ENCODE measurements around the gene CHST8. TPM values are rescaled to one million over a fixed set of nuclear protein-coding genes. Genes with fewer than 3 reads are reported as not detected.

Gene CHST8
- total and polyA plus RNA-seq, 2 of the 13 experiments (the other 11 are each of a cell fraction or from before 2014, with no cell fraction given), result not detected

DNA sequence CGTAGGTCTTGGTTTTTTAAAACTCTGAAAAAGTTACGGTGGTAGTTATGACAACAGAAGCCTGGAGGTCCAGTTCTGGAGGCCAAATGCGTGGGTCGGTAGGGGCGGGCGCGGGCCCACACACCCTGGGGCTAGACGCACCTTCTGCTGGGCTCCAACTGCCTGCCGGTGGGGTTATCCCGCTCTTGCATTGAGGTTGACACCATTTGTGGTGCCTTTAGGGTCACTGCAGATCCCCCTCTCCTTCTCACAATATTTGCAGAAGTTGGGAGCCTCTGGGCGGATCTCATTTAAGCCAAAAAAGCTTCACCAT lies 81.6 kb downstream of the CHST8 start:
- no peak overlapping the region for H3K27ac ChIP-seq (ENCODE audit: extremely low read length, insufficient read depth, low read length)
- no peaks in the 10 kb centered on the region for H3K4me1 ChIP-seq (ENCODE audit: insufficient read depth, low read length)
- BruUV-seq (replicated peaks), result no TSS peak
- intact Hi-C loops (cut with micrococcal nuclease; ENCODE audit: unreplicated experiment) (no loop called here), in situ Hi-C loops (cut with HindIII; ENCODE audit: extremely low pct_ligation_motif_present, low pct_unique_long_range_greater_than_20kb) (no loop called here)
- no peaks in the 10 kb centered on the region for H3K36me3 ChIP-seq (replicated peaks in 1 of 2; ENCODE audit: control insufficient read depth in 1 of 2, insufficient read depth in 2 of 2, low read length in 2 of 2)
- no peak for FAIRE-seq
- no peak overlapping the region for H3K4me2 ChIP-seq (ENCODE audit: low read depth, low read length)
- no peaks in the 10 kb centered on the region for H4K20me1 ChIP-seq (ENCODE audit: insufficient read depth, low read length)
- no peak overlapping the region for H2AFZ ChIP-seq (ENCODE audit: low read length)
- CTCF ChIA-PET (ENCODE audit: low intra/inter-chr PET ratio, low total read pairs), result no interaction called here
- H3K9me3 ChIP-seq (ENCODE audit: low read length), result no peaks in the 10 kb centered on the region
- no peak for DNase-seq (ENCODE audit: low spot score)
- peaks cover 2 to 37% of the 10 kb centered on the region in 2 experiments; a peak in 4 of 5 replicates for H3K27me3 ChIP-seq (ENCODE audit: control insufficient read depth in 1 of 2, insufficient read depth in 2 of 2, low read length in 2 of 2)
- ATAC-seq, result no peak
- no peak overlapping the region for H3K4me3 ChIP-seq (replicated peaks in 1 of 3; ENCODE audit: insufficient read depth in 1 of 3, low read depth in 2 of 3, low read length in 3 of 3)
- 3% methylated on average over 5 of the region's 11 CpGs for WGBS (ENCODE audit: low lambda C conversion rate)
- H3K9ac ChIP-seq (ENCODE audit: insufficient read depth, low read depth, low read length), result no peak overlapping the region
- H3K79me2 ChIP-seq (ENCODE audit: insufficient read depth, low read length), result no peaks in the 10 kb centered on the region
- no peak for TF ChIP-seq ZNF510 (CRISPR knock-in tag; IDR thresholded peaks at IDR 0.05; ENCODE audit: low read depth)
- TF ChIP-seq, protein P1, sequence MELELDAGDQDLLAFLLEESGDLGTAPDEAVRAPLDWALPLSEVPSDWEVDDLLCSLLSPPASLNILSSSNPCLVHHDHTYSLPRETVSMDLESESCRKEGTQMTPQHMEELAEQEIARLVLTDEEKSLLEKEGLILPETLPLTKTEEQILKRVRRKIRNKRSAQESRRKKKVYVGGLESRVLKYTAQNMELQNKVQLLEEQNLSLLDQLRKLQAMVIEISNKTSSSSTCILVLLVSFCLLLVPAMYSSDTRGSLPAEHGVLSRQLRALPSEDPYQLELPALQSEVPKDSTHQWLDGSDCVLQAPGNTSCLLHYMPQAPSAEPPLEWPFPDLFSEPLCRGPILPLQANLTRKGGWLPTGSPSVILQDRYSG (CRISPR knock-in tag; IDR thresholded peaks at IDR 0.05), result no peak
- no peak for TF ChIP-seq HHEX (CRISPR knock-in tag; IDR thresholded peaks at IDR 0.05)
- POLR2A ChIA-PET, result no interaction called here

DNA sequence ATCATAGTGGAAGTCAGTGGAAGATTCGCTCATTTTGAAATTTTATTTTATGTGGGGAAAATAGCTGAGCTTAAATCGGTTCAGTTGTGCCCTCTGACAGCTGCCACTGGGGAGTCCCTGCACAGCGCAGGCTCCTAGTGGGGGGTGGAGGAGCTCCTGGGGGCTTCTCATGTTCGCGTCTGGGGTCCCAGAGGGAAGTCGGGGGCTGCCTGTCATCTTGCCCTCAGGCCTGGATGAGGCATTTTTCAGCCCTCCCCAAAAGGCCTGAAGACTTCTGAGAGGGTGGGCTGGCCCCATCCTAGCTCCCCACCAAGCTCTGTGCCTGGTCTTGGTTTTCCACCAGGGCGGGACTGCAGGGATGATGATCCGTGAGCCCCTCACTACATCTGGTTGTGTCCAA lies 82.1 kb downstream of the CHST8 start:
- Histone ChIP-seq H4K20me1 (ENCODE audit: insufficient read depth, low read length) (no peaks in the 10 kb centered on the region), H3K4me1 (ENCODE audit: insufficient read depth, low read length) (no peaks in the 10 kb centered on the region), H3K4me2 (ENCODE audit: low read depth, low read length) (no peak overlapping the region), H3K9ac (ENCODE audit: insufficient read depth, low read depth, low read length) (no peak overlapping the region), H3K9me3 (ENCODE audit: low read length) (no peaks in the 10 kb centered on the region), H3K27me3 (ENCODE audit: control insufficient read depth in 1 of 2, insufficient read depth in 2 of 2, low read length in 2 of 2) (peaks cover 2 to 34% of the 10 kb centered on the region in 2 experiments; a peak in 4 of 5 replicates), H3K36me3 (replicated peaks in 1 of 2; ENCODE audit: control insufficient read depth in 1 of 2, insufficient read depth in 2 of 2, low read length in 2 of 2) (no peaks in the 10 kb centered on the region), H3K4me3 (replicated peaks in 1 of 3; ENCODE audit: insufficient read depth in 1 of 3, low read depth in 2 of 3, low read length in 3 of 3) (no peak overlapping the region), H3K79me2 (ENCODE audit: insufficient read depth, low read length) (no peaks in the 10 kb centered on the region), H2AFZ (ENCODE audit: low read length) (no peak overlapping the region), H3K27ac (ENCODE audit: extremely low read length, insufficient read depth, low read length) (no peak overlapping the region)
- WGBS (ENCODE audit: low lambda C conversion rate), result 50% methylated on average over 5 of the region's 8 CpGs
- DNase-seq (ENCODE audit: low spot score), result no peak
- ChIA-PET CTCF (ENCODE audit: low intra/inter-chr PET ratio, low total read pairs) (no interaction called here), POLR2A (no interaction called here)
- no TSS peak for BruUV-seq (replicated peaks)
- in situ Hi-C loops (cut with HindIII; ENCODE audit: extremely low pct_ligation_motif_present, low pct_unique_long_range_greater_than_20kb), result no loop called here
- FAIRE-seq, result no peak
- intact Hi-C loops (cut with micrococcal nuclease; ENCODE audit: unreplicated experiment), result loop anchor here (2.0 kb wide), 1 partner anchor 273 kb away; no protein-coding TSS in a partner anchor
- no peak for ATAC-seq
- TF ChIP-seq ZNF367 (CRISPR knock-in tag; IDR thresholded peaks at IDR 0.05; ENCODE audit: borderline replicate concordance) (no peak), ZNF292 (CRISPR knock-in tag; IDR thresholded peaks at IDR 0.05; ENCODE audit: borderline replicate concordance, low read depth) (no peak), ZNF839 (CRISPR knock-in tag; IDR thresholded peaks at IDR 0.05; ENCODE audit: borderline replicate concordance) (no peak), NCOA1 (CRISPR knock-in tag; IDR thresholded peaks at IDR 0.05) (no peak), NFRKB (IDR thresholded peaks at IDR 0.05) (no peak), ZNF337 (CRISPR knock-in tag; IDR thresholded peaks at IDR 0.05; ENCODE audit: borderline replicate concordance, low read depth) (no peak), CHCHD3 (CRISPR knock-in tag; IDR thresholded peaks at IDR 0.05) (no peak), ZFP36L1 (CRISPR knock-in tag; IDR thresholded peaks at IDR 0.05) (no peak), ZMYM2 (CRISPR knock-in tag; IDR thresholded peaks at IDR 0.05) (no peak), CEBPG (CRISPR knock-in tag; IDR thresholded peaks at IDR 0.05) (no peak), TCF7 (IDR thresholded peaks at IDR 0.05; ENCODE audit: low read depth) (no peak), ZNF780A (CRISPR knock-in tag; IDR thresholded peaks at IDR 0.05) (no peak), HNRNPK (IDR thresholded peaks at IDR 0.05; ENCODE audit: low read depth, low read length, poor library complexity, severe bottlenecking) (no peak)
- TF ChIP-seq, protein P2, sequence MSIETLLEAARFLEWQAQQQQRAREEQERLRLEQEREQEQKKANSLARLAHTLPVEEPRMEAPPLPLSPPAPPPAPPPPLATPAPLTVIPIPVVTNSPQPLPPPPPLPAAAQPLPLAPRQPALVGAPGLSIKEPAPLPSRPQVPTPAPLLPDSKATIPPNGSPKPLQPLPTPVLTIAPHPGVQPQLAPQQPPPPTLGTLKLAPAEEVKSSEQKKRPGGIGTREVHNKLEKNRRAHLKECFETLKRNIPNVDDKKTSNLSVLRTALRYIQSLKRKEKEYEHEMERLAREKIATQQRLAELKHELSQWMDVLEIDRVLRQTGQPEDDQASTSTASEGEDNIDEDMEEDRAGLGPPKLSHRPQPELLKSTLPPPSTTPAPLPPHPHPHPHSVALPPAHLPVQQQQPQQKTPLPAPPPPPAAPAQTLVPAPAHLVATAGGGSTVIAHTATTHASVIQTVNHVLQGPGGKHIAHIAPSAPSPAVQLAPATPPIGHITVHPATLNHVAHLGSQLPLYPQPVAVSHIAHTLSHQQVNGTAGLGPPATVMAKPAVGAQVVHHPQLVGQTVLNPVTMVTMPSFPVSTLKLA (IDR thresholded peaks at IDR 0.05), result no peak
- TF ChIP-seq, protein P3, sequence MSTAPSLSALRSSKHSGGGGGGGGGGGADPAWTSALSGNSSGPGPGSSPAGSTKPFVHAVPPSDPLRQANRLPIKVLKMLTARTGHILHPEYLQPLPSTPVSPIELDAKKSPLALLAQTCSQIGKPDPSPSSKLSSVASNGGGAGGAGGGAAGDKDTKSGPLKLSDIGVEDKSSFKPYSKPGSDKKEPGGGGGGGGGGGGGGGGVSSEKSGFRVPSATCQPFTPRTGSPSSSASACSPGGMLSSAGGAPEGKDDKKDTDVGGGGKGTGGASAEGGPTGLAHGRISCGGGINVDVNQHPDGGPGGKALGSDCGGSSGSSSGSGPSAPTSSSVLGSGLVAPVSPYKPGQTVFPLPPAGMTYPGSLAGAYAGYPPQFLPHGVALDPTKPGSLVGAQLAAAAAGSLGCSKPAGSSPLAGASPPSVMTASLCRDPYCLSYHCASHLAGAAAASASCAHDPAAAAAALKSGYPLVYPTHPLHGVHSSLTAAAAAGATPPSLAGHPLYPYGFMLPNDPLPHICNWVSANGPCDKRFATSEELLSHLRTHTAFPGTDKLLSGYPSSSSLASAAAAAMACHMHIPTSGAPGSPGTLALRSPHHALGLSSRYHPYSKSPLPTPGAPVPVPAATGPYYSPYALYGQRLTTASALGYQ (CRISPR knock-in tag; IDR thresholded peaks at IDR 0.05), result no peak

Data from HepG2 (cell line).